IMR-90 (cell line): ENCODE data around the gene SOX11.

Experiments used
- CEBPB ChIP-seq: IDR thresholded peaks from 2 replicates; pipeline ENCODE4 v1.6.1; 2012; ENCODE audit warnings: low read depth, low read length, improper control_type of control experiment
- MAFK ChIP-seq: IDR thresholded peaks from 2 replicates; pipeline ENCODE4 v1.6.1; 2012; ENCODE audit warnings: low read depth, low read length, improper control_type of control experiment
- MXI1 ChIP-seq: IDR thresholded peaks from 2 replicates; pipeline ENCODE4 v1.6.1; 2012; ENCODE audit warnings: low read depth, mild to moderate bottlenecking, low read length, moderate library complexity, borderline replicate concordance
- POLR2A ChIP-seq: IDR thresholded peaks from 2 replicates; pipeline ENCODE4 v1.6.1; 2012; ENCODE audit warnings: mild to moderate bottlenecking, low read depth, low read length
- USF2 ChIP-seq: fragments of 150-350 bp; IDR thresholded peaks from 2 replicates; pipeline ENCODE4 v1.6.1; 2017; ENCODE audit warnings: mild to moderate bottlenecking, antibody characterized with exemption, low read length, low read depth

- TF ChIP-seq MXI1 (no peak), USF2 (no peak), MAFK (no peak), CEBPB (no peak), POLR2A (no peak)
Observed at GRCh38 chr2:5723791-5724735, 31.9 kb downstream of the SOX11 start.
